Hepatocyte (in vitro differentiated cells): ENCODE measurements around the gene APOL2.
"Not testable (repeated sequence)": the region's sequence is repeated elsewhere in the genome, so short reads cannot be mapped to it uniquely, and the experiment has no call there.

Source experiments
- CTCF ChIP-seq: fragments of 200-600 bp; sonication (generic); IDR thresholded peaks from 2 replicates; pipeline ENCODE4 v1.5.1; 2016; ENCODE audit warnings: antibody characterized with exemption, mild to moderate bottlenecking; ENCODE audit not compliant: poor library complexity
- EZH2 ChIP-seq: fragments of 200-600 bp; sonication (generic); IDR thresholded peaks from 2 replicates; pipeline ENCODE4 v1.6.1; 2016; ENCODE audit warnings: antibody characterized with exemption, mild to moderate bottlenecking, borderline replicate concordance

- TF ChIP-seq EZH2, CTCF: not testable (repeated sequence)
These were observed 22.3 kb upstream of the APOL2 start for GRCh38 chr22:36261675-36262074.
